Osteocyte (in vitro differentiated cells): ENCODE data around the gene CAPN6. TPM values are rescaled to one million over a fixed set of nuclear protein-coding genes. Genes with fewer than 3 reads are reported as not detected.

ENCODE experiments used
- DNase-seq: peaks from one replicate; pipeline ENCODE4 v3.0.0; 2021; ENCODE audit warnings: mixed read lengths; ENCODE audit not compliant: unreplicated experiment; ENCODE audit errors: extremely low spot score
- H3K27ac Mint-ChIP-seq: one replicate; pipeline ENCODE4 v1.8.0; 2021; ENCODE audit warnings: mild to moderate bottlenecking, mixed read lengths; ENCODE audit not compliant: unreplicated experiment
- H3K27me3 Mint-ChIP-seq: one replicate; pipeline ENCODE4 v1.8.0; 2021; ENCODE audit warnings: mixed read lengths; ENCODE audit not compliant: unreplicated experiment
- H3K36me3 Mint-ChIP-seq: one replicate; pipeline ENCODE4 v1.8.0; 2021; ENCODE audit warnings: mixed read lengths; ENCODE audit not compliant: unreplicated experiment
- H3K4me1 Mint-ChIP-seq: one replicate; pipeline ENCODE4 v1.8.0; 2021; ENCODE audit warnings: mixed read lengths; ENCODE audit not compliant: unreplicated experiment
- H3K4me3 Mint-ChIP-seq: one replicate; pipeline ENCODE4 v1.8.0; 2021; ENCODE audit warnings: mild to moderate bottlenecking, moderate library complexity, mixed read lengths; ENCODE audit not compliant: unreplicated experiment
- H3K9me3 Mint-ChIP-seq: one replicate; pipeline ENCODE4 v1.8.0; 2021; ENCODE audit warnings: mixed read lengths; ENCODE audit not compliant: unreplicated experiment
- total RNA-seq: library from RNA; stranded (reverse); gene quantifications from 2 replicates; pipeline ENCODE4 v1.2.1, GENCODE V29; 2021
- TF ChIP-seq, protein P1 (sequence below): fragments of 200-600 bp; sonication (generic); IDR thresholded peaks from 2 replicates; pipeline ENCODE4 v1.5.0; 2021; ENCODE audit warnings: antibody characterized with exemption, mild to moderate bottlenecking, moderate library complexity

CAPN6 gene
- total RNA-seq, 1 donor from 2014 or later = not detected

GRCh38 chrX:111302284-111302683 is 32.0 kb upstream of the CAPN6 start:
- H3K27me3 Mint-ChIP-seq = no peaks in the 10 kb centered on the region
- TF ChIP-seq, protein P1, sequence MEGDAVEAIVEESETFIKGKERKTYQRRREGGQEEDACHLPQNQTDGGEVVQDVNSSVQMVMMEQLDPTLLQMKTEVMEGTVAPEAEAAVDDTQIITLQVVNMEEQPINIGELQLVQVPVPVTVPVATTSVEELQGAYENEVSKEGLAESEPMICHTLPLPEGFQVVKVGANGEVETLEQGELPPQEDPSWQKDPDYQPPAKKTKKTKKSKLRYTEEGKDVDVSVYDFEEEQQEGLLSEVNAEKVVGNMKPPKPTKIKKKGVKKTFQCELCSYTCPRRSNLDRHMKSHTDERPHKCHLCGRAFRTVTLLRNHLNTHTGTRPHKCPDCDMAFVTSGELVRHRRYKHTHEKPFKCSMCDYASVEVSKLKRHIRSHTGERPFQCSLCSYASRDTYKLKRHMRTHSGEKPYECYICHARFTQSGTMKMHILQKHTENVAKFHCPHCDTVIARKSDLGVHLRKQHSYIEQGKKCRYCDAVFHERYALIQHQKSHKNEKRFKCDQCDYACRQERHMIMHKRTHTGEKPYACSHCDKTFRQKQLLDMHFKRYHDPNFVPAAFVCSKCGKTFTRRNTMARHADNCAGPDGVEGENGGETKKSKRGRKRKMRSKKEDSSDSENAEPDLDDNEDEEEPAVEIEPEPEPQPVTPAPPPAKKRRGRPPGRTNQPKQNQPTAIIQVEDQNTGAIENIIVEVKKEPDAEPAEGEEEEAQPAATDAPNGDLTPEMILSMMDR = no peak
- H3K9me3 Mint-ChIP-seq = no peaks in the 10 kb centered on the region
- no peak for DNase-seq
- no peaks in the 10 kb centered on the region for H3K36me3 Mint-ChIP-seq
- H3K4me3 Mint-ChIP-seq = no peak overlapping the region
- H3K4me1 Mint-ChIP-seq = no peaks in the 10 kb centered on the region
- H3K27ac Mint-ChIP-seq = no peak overlapping the region

GRCh38 chrX:111288841-111289240 is 18.6 kb upstream of the CAPN6 start:
- Mint-ChIP-seq H3K27ac (no peak overlapping the region), H3K4me3 (no peak overlapping the region), H3K27me3 (no peaks in the 10 kb centered on the region), H3K4me1 (no peaks in the 10 kb centered on the region), H3K36me3 (no peaks in the 10 kb centered on the region), H3K9me3 (no peaks in the 10 kb centered on the region)
- TF ChIP-seq, protein P1 = no peak
- no peak for DNase-seq

DNA sequence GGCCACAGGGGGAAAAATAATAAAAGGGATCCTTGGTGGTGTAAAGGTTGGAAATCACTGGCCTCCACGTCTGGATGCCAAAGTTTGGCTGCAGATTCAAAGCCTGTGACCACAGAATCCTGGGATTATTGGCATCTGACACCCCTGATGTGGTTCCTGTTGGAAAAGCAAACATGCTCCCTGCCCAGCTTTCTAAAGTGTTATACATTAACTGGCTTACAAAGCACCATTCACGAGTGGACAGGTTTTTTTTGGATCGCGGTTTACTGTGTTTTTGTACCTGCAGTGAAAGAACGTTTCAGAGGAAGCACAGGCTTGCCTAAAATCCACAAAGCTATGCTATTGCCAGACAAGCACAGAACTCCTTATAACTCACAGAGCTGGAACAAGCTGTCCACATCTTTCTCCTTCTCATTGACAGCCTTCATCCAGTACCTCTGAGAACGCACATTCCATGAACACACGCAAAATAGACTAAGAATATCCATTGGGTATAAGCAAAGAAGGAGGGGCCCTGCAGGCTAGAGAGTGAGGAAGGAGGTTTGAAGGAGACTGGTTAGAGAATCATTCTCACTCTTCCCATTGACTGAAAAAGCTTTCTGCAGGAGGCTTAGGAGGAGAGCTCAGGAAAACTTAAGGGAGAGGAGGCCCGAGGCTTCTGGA is 14.5 kb upstream of the CAPN6 start:
- Mint-ChIP-seq H3K4me1 (no peaks in the 10 kb centered on the region), H3K9me3 (no peaks in the 10 kb centered on the region), H3K4me3 (no peak overlapping the region), H3K27me3 (no peaks in the 10 kb centered on the region), H3K36me3 (no peaks in the 10 kb centered on the region), H3K27ac (no peak overlapping the region)
- TF ChIP-seq, protein P1 = no peak
- no peak for DNase-seq

- Mint-ChIP-seq H3K36me3 (no peaks in the 10 kb centered on the region), H3K27ac (no peak overlapping the region), H3K27me3 (no peaks in the 10 kb centered on the region), H3K9me3 (no peaks in the 10 kb centered on the region), H3K4me3 (no peak overlapping the region), H3K4me1 (no peaks in the 10 kb centered on the region)
- TF ChIP-seq, protein P1 = no peak
- no peak for DNase-seq
Observed at GRCh38 chrX:111283446-111283845, 13.2 kb upstream of the CAPN6 start.

- Mint-ChIP-seq H3K27ac (no peak overlapping the region), H3K36me3 (no peaks in the 10 kb centered on the region), H3K4me3 (no peak overlapping the region), H3K4me1 (no peaks in the 10 kb centered on the region), H3K9me3 (no peaks in the 10 kb centered on the region), H3K27me3 (no peaks in the 10 kb centered on the region)
- TF ChIP-seq, protein P1 = no peak
- DNase-seq = no peak
Observed at GRCh38 chrX:111282991-111283390, 12.7 kb upstream of the CAPN6 start.
